Pons (tissue), 1 donor: ENCODE data around the gene CTU1.

Experiments used
- DNase-seq: peaks from one replicate; pipeline ENCODE4 v3.0.0-alpha.2; 2016; ENCODE audit warnings: low spot score

Gene CTU1

GRCh38 chr19:51081476-51081875 lies 26.7 kb downstream of the CTU1 start:
- no peak for DNase-seq

DNA sequence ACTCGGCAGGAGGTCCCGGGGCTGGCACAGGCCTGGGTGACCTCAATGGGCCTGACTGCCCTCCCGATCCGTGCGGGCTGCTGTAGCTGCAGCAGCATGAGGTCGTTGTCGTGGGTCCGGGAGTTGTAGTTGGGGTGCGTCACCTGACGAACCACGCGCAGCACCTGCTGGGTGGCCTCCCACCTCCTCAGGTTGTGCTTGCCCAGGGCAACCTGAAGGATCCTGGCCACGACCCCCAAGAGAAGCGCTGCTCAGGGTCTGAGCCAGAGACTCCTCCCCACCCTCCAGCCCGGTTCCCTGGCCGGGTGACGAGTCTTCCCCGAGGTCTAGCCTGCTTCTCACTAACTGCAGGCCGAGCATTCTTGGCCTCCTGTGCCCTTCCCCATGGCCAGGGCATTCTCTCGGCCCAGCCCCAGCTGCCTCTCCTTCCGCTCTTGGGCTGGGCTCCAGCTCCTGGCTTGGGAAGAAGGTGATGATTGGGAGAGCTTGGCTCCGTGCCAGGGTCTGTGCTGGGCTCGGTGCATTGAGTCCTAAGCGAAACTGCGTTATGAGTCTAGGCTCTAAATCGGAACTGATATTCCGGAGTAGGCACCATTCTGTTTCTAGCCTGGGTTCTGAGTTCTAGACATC lies 28.6 kb downstream of the CTU1 start:
- DNase-seq, result no peak

DNA sequence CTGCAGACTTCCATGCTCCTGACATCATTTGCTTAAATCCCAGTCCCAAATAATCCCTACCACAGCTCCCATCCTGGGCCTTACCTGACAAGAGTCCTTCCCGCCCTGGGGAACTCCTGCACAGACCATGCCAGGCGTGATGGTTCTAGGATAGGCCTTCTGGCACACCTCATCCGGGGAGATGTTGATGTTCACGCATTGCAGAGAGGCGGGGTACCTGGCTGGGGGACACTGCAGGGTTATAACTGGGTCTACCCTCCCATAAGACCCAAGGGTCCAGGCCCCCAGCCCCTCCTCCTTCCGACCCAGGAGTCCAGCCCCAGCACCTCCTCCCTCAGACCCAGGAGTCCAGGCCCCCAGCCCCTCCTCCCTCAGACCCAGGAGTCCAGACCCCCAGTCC lies 29.5 kb downstream of the CTU1 start:
- no peak for DNase-seq

DNA sequence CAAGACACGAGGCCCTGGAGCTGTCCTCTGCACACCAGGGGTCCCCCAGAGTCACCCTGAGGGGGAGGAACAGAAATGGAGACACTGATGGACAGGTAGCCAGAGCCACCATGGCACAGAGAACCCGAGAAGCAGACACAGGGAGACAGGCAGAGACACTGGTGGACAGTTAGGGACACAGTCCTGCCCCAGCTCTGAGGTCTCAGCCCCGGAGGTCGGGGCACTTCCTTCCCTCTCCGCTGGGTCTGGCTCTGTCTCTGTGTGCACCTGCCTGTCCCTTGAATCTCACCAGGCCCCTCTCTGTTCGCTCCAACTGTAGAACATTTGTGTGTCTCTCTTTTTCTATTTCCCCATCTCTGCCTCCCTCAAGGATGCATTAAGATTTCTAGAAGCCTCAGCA lies 30.1 kb downstream of the CTU1 start:
- DNase-seq, result no peak

DNA sequence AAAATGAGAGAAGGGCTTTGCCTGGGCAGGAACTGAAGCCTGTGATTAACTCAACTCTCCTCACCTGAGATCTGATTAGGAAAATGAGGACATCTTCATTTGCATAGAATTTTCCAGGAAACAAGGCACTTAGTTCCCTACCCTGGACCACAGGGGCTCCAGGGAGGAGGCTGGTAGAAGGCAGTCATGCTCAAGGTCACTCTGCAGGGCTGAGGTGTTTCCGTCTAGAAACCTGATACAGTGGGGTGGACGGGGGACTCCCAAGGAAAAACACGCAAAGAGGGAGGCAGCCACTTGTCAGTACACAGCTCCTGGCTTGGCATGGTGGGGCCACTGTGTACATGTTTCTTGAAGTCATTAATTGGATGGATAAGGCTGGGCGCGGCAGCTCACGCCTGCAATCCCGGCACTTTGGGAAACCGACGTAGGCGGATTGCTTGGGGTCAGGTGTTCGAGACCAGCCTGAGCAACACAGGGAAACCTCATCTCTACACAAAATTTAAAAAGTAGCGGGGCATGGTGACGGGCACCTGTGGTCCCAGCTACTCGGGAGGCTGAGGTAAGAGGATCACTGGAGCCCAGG lies 31.5 kb downstream of the CTU1 start:
- DNase-seq, result no peak

DNA sequence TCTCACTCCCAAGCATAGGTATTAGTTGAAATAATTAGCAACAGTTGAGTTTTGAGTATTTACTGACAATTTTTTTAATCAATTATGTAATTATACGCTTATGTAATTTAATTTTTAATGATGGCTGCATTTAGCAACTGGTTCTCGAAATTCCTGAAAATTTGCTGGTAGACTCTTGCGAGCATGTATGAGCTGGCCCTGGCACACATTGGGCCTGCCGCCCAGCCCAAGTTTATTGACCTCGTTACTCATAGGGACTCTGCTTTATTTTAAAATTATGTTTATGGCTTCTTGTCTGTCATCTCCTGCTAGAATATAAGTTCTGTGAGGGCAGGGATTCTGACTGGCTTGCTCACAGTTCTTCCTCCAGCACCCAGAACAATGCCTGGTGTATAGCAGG lies 32.2 kb downstream of the CTU1 start:
- no peak for DNase-seq

DNA sequence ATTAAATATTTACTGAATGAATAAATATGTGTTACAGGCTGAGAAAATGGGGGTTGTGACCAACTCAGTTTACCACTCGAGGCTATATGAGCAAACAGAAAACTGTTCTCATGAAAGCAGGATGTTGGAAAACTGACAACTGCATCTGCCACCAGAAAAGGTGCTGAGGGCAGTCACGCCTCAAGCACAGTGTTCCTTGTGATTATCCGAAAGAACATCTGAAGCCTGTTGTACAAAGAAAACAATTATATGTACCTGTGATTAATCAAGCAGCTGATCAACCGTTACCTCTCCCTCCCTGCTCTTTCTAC lies 37.2 kb downstream of the CTU1 start:
- no peak for DNase-seq

GRCh38 chr19:51070334-51071094 lies 37.7 kb downstream of the CTU1 start:
- no peak for DNase-seq

- no peak for DNase-seq
Measured at GRCh38 chr19:51066393-51067186, 41.6 kb downstream of the CTU1 start.

DNA sequence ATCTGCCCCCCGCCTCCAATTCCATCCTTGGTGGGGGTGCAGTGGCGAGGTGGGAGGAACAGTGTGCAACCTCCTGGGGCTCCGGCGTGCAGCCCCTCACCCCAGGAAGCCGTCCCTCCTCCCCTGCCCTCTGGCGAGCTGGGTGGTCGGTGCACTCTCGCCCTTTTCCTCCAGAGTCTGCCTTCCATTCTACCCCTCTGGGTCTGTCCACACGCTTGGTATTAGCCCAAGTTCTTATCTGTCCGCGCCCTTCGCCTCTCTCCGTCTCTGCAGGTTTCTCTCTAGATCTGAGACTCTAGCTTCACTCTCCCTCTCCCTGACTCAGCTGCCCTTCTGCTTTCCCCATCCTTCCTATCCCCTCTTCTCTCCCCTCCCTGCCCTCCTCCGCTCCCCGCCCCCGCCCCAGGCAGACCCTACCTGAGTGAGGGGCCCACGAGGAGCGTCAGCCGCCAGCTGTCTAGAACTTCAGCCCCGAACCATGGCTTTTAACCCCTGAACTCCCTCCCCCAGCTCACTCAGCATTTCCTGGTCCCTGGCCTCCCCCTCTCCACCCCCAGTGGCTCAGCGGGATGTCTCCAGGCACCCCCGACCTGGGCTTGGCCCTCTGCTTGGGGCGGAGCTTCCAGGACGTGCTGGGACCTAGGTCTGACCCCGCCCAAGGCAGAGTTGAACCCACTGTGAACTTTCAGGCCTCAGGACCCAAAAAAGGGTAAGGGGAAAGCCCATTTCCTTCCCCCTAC lies 42.8 kb downstream of the CTU1 start:
- no peak for DNase-seq

DNA sequence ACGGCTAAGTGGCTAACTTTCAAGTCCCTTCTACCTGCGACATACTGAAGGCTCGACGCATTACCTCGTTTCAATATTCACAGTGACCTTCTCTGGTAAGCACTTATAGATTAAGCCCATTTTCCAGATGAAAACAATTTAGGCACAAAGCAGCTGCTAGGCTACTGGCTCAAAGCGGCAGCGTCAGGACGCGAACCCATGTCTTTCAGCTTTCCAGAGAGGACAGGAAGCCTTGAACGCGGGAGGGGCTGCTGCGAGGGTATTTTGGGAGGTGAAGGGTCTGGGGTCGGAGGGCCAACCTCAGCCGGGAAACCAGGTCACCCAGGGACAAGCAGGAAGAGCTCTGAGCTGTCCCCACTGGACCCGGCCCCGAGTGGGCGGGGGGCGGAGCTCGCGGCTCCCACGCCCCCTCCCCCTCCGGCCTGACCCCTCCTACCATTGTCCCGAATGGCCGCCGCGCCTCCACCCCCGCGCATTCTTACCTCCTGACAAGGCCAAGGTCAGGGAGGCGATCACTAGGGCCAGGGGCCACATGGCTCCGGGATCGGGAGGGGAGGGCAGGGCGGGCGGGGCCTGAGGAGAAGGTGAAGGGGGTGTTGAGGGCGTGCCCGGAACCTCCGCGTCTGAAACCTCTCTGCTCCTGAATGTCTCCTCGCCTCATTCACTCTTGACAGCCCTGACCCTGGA lies 43.5 kb downstream of the CTU1 start, which contains the start of gene KLK13:
KLK13 (minus strand) TSS at position 559 of the 687 bp plus-strand sequence; CDS start at position 534, 25 bp downstream.
- DNase-seq, result no peak

DNA sequence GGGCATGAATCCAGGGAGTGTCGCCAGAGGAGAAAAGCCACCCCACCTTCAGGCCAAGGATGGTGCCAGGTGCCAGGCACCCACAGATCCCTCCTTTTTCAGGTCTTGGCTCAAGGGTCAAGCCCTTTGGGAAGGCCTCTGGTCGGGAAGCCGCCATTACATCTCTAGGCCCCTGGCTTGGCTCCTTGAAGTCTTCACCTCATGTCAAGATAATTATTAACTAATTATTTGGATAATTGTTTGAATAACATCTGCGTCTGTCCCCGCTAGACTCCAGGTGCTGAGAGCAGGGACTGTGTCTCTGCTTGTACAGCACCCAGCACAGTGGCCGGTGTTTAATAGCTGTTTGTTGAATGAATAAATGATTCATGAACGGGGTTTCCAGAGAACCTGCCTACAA lies 44.5 kb downstream of the CTU1 start:
- no peak for DNase-seq

- DNase-seq, result no peak
Measured at GRCh38 chr19:51060973-51061372, 47.2 kb downstream of the CTU1 start.

- no peak for DNase-seq
Measured at GRCh38 chr19:51060336-51060735, 47.9 kb downstream of the CTU1 start.

GRCh38 chr19:51059715-51060114 lies 48.5 kb downstream of the CTU1 start:
- DNase-seq, result no peak

- no peak for DNase-seq
Measured at GRCh38 chr19:51055866-51056265, 52.3 kb downstream of the CTU1 start.
